Fibroblast of lung (primary cell): ENCODE results near the gene OTOG.

Experiments
- CTCF ChIP-seq, 2 donors: IDR thresholded peaks in 1 of 2; conservative IDR thresholded peaks in 1 of 2; 1 replicate in 1 of 2; 2 replicates in 1 of 2; pipeline ENCODE4 v1.5.1; 2011 to 2012; ENCODE audit warnings: low read length in 2 of 2, control low read depth in 1 of 2, inconsistent platforms in 1 of 2, low read depth in 1 of 2, mild to moderate bottlenecking in 1 of 2
- EZH2 ChIP-seq: IDR thresholded peaks from 2 replicates; pipeline ENCODE4 v1.5.1; 2012; ENCODE audit warnings: low read length, control low read depth, mild to moderate bottlenecking; ENCODE audit errors: missing control alignments

DNA sequence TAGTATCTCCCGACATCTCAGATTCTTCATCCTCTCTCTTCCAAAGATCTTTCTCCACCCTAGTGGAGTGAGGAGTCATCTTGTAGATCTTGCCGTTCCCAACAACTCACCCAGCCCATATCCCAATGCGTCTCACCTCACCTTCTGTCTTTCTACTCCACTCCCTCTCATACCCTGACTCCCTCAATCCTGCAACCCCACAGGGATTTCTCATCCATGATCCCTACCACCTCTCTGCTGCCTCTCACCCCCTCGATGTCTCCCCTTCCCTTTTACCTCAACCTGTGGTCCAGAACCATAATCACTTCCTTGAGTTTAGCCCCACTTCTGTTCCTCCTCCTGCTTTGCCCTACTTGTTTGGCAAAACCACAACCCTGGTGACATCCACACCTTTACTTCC is 41.7 kb downstream of the OTOG start:
- TF ChIP-seq CTCF (conservative IDR thresholded peaks at IDR 0.05 in 1 of 2, IDR thresholded peaks at IDR 0.05 in 1 of 2; ENCODE audit: low read depth in 1 of 2, low read length in 2 of 2), result no peak
- no peak for TF ChIP-seq EZH2
